Adrenal gland (tissue), 5 donors: ENCODE results near the gene ABCG8.

Experiments used
- CTCF ChIP-seq, 6 experiments: fragments of 450-650 bp in 4 of 6; fragments of 200-600 bp in 2 of 6; sonication (generic) in 1 of 6; IDR thresholded peaks; 1 replicate in 5 of 6; 2 replicates in 1 of 6; pipeline versions ENCODE4 v1.5.1 to v1.8.0; 2016 to 2021; ENCODE audit warnings: antibody characterized with exemption in 6 of 6, mild to moderate bottlenecking in 2 of 6, moderate library complexity in 1 of 6
- POLR2A ChIP-seq, 2 donors: fragments of 450-650 bp; IDR thresholded peaks; one replicate each; pipeline ENCODE4 v1.6.1; 2017; ENCODE audit warnings: antibody characterized with exemption in 2 of 2, mild to moderate bottlenecking in 2 of 2, moderate library complexity in 1 of 2
- donor health status: DM: no; HTN: no; CAD: no.

- TF ChIP-seq CTCF (IDR thresholded peaks at IDR 0.05) = no peak
- peak in 1 of 2 donors; percentile 62 for TF ChIP-seq POLR2A (IDR thresholded peaks at IDR 0.05)
Observed at GRCh38 chr2:43824951-43825493, 13.7 kb upstream of the ABCG8 start.
